B cell (primary cell): ENCODE data around the gene CTIF.

Experiments used
- EZH2 ChIP-seq: IDR thresholded peaks from 2 replicates; pipeline ENCODE4 v1.6.1; 2012; ENCODE audit warnings: borderline replicate concordance, low read depth, mild to moderate bottlenecking, moderate library complexity, low read length; ENCODE audit not compliant: insufficient read depth, poor library complexity, severe bottlenecking
- TF ChIP-seq, protein P1 (sequence below): fragments of 200-600 bp; IDR thresholded peaks from one replicate; pipeline ENCODE4 v1.8.0; 2022; ENCODE audit warnings: antibody characterized with exemption, mild to moderate bottlenecking

DNA sequence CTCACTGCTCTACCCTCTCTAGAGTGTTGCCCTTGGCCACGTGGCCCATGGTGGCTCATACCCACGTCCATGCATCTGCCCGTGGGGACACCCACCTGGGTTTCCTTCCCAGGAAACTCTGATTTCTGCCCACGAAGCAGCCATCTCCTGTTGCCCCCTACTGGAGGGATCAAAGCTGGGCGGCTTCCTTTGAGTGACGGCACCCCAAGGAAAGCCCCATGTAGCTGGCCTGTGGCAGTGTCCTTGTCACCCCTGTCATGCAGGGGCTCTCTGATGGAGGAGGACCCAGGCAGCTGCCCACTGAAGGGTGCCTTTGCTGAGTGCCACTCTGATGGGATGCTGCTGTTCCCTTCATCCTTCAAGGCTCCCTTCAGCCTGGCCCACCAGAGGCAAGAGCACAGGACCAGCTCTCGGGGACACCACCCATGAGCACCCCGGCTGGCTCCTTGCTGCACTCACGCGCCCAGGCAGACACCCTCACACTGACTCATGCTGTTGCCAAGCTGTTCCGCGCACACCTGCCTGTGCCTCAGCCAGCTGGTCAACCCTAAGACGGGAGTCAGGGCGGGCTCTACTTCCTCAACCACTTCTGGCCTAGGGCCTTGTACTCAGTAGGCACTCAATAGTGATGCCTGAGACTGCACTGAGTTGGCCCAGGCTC is 101.1 kb downstream of the CTIF start:
- TF ChIP-seq, protein P1, sequence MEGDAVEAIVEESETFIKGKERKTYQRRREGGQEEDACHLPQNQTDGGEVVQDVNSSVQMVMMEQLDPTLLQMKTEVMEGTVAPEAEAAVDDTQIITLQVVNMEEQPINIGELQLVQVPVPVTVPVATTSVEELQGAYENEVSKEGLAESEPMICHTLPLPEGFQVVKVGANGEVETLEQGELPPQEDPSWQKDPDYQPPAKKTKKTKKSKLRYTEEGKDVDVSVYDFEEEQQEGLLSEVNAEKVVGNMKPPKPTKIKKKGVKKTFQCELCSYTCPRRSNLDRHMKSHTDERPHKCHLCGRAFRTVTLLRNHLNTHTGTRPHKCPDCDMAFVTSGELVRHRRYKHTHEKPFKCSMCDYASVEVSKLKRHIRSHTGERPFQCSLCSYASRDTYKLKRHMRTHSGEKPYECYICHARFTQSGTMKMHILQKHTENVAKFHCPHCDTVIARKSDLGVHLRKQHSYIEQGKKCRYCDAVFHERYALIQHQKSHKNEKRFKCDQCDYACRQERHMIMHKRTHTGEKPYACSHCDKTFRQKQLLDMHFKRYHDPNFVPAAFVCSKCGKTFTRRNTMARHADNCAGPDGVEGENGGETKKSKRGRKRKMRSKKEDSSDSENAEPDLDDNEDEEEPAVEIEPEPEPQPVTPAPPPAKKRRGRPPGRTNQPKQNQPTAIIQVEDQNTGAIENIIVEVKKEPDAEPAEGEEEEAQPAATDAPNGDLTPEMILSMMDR: no peak
- no peak for TF ChIP-seq EZH2
